H7 (cell line): ENCODE measurements around the gene PHRF1. TPM values are rescaled to one million over a fixed set of nuclear protein-coding genes. Genes with fewer than 3 reads are reported as not detected.
A peak's percentile ranks its signal among the peaks of the same experiment; 100 is the strongest.

Source experiments
- DNase-seq: peaks from one replicate; pipeline ENCODE4 v3.0.0; 2012
- H3K27me3 ChIP-seq: 2 replicates; pipeline ENCODE4 v1.6.0; 2011; ENCODE audit warnings: mild to moderate bottlenecking, low read length; ENCODE audit not compliant: control insufficient read depth, insufficient read depth
- H3K36me3 ChIP-seq: replicated peaks from 2 replicates; pipeline ENCODE4 v1.5.1; 2011; ENCODE audit warnings: low read length; ENCODE audit not compliant: control insufficient read depth, insufficient read depth
- H3K4me3 ChIP-seq: 2 replicates; pipeline ENCODE4 v1.5.1; 2011; ENCODE audit warnings: low read depth, mild to moderate bottlenecking, control low read depth, low read length, moderate library complexity; ENCODE audit not compliant: insufficient read depth
- total RNA-seq: library from RNA; depleted of rRNA; stranded (reverse); fragments of >200 nt; shearing (Covaris generic); gene quantifications from 2 replicates; pipeline ENCODE4 v1.2.3, GENCODE V29; 2014

Gene PHRF1
- total RNA-seq, 1 experiment from 2014 or later: 42.1 TPM

- no peak for DNase-seq
- H3K36me3 ChIP-seq: no peaks in the 10 kb centered on the region
- H3K4me3 ChIP-seq: no peak overlapping the region
- peaks cover 7% of the 10 kb centered on the region for H3K27me3 ChIP-seq
Observed at GRCh38 chr11:551131-551530, 25.1 kb upstream of the PHRF1 start.

DNA sequence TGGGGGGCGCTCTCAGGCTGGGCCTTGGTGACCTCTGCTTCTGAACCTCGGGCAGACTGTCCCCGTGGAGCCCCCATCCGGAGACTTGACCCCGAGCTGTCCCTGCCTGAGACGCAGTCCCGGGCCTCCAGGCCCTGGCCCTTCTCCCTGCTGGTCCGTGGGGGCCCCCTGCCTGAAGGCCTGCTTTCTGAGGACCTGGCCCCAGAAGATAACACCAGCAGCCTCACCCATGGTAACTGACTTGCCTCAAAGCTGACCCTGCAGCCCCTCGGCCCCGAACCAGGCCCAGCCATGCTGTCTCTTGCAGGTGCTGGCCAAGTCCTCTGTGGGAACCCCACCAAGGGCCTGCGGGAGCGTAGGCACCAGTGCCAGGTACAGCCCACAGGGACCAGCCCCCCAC lies 24.7 kb upstream of the PHRF1 start:
- Histone ChIP-seq H3K27me3 (peaks cover 12% of the 10 kb centered on the region), H3K36me3 (no peaks in the 10 kb centered on the region), H3K4me3 (no peak overlapping the region)
- no peak for DNase-seq

DNA sequence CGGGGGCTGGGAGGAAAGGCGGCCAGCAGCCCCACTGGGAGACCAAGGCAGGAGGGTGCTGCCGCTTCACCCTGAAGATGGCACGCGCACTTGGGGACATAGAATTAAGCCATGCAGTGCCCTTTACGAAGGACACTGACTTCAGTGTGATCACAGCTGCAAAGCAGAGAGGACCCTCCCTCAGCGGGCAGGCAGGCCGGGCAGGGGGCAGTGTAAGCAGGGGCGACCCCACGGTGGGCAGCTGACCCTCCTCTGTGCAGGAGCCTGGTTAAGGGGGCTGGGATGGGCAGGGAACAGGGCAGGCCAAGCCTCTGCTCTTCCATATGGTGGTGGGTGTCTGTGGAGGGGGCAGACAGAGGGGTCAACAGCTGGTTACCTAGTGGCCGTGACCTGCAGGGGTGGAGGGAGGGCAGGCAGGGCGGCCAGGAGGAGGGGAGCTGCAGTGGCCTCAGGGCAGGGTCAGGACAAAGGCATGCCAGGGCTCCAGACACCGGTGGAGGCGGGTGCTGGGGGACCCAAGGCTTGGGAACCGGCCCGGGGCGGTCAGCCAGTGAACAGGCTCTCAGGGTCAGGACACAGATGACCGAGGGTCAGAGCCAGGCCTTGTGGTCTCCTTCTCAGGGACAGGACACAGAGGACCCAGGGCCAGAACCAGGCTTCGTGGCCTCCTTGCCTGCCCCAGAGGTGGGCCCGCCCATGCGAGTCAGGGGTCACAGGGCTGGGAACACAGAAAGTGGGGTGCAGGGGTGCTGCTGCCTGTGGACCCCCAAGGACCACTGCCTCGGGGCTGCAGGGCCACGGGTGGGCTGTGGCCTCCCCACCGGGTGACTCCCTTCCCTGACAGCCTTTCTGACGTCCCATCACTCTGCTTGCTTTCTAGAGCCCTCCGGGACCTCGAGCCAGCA lies 22.9 kb upstream of the PHRF1 start:
- Histone ChIP-seq H3K27me3 (peaks cover 28% of the 10 kb centered on the region), H3K4me3 (no peak overlapping the region), H3K36me3 (no peaks in the 10 kb centered on the region)
- DNase-seq: no peak

- no peak for DNase-seq
- H3K27me3 ChIP-seq: peaks cover 34% of the 10 kb centered on the region
- H3K36me3 ChIP-seq: no peaks in the 10 kb centered on the region
- H3K4me3 ChIP-seq: no peak overlapping the region
Observed at GRCh38 chr11:553988-554340, 22.3 kb upstream of the PHRF1 start.

GRCh38 chr11:554428-555226 lies 21.6 kb upstream of the PHRF1 start:
- peak; percentile 98 for DNase-seq
- H3K27me3 ChIP-seq: peaks cover 35% of the 10 kb centered on the region
- H3K4me3 ChIP-seq: peak overlapping the region; percentile 72
- no peaks in the 10 kb centered on the region for H3K36me3 ChIP-seq

GRCh38 chr11:555227-555779 lies 21.0 kb upstream of the PHRF1 start:
- DNase-seq: peak; percentile 85
- peaks cover 35% of the 10 kb centered on the region for H3K27me3 ChIP-seq
- H3K4me3 ChIP-seq: peak overlapping the region; percentile 72
- no peaks in the 10 kb centered on the region for H3K36me3 ChIP-seq

DNA sequence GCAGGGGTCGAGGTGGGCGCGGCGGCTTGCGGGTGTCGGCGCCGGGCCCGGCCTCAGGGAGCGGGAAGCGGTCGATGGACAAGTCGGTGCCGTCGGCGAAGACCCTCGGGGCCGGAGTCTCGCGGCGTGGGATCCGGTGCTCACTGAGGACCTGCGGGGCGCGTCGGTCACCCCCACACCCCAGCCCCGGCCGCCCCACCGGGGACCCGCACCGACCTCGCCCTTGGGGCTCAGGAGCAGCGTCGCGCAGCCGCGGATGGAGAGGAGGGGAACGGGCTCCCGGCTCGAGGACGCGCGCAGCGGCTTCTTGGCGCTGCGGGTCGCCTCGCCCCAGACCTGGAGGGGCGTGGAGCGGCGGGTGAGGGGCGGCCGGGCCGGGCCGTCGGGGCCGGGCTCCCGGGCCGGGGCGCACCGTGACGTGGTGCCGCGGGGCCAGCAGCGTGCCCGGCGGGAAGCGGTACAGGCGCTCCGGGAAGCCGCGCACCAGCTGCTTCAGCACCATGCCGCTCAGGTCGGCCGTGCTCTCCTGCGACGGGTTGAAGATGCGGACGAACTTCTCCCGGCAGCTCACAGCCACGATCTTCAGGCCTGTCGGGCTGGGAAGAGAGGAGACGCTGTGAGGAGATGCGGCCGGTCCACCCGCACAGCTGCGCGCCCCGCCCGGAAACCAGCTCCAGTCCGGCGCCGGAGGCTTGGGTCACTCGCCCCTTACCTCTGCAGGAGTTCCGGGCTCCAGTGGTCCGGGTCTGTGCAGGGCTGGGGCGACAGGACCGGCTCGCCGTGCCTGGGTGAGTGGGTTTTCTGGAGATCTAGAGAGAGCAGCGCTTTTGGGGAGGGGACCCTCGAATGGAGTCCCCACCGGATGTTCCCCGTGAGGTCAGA lies 20.2 kb upstream of the PHRF1 start:
- peak; percentile 82 for DNase-seq
- Histone ChIP-seq H3K36me3 (no peaks in the 10 kb centered on the region), H3K27me3 (peaks cover 35% of the 10 kb centered on the region), H3K4me3 (peak overlapping the region; percentile 72)

GRCh38 chr11:556662-557256 lies 19.5 kb upstream of the PHRF1 start:
- H3K27me3 ChIP-seq: peaks cover 38% of the 10 kb centered on the region
- DNase-seq: no peak
- no peaks in the 10 kb centered on the region for H3K36me3 ChIP-seq
- peak overlapping the region; percentile 72; the same call in 1 of the 2 replicates for H3K4me3 ChIP-seq

GRCh38 chr11:557328-558132 lies 18.7 kb upstream of the PHRF1 start:
- no peak overlapping the region for H3K4me3 ChIP-seq
- H3K36me3 ChIP-seq: no peaks in the 10 kb centered on the region
- H3K27me3 ChIP-seq: peaks cover 38% of the 10 kb centered on the region
- DNase-seq: no peak

- no peak overlapping the region for H3K4me3 ChIP-seq
- no peaks in the 10 kb centered on the region; the same call in 1 of the 2 replicates for H3K36me3 ChIP-seq
- DNase-seq: no peak
- peaks cover 38% of the 10 kb centered on the region for H3K27me3 ChIP-seq
Observed at GRCh38 chr11:558503-558902, 17.8 kb upstream of the PHRF1 start.

- DNase-seq: no peak
- peaks cover 38% of the 10 kb centered on the region for H3K27me3 ChIP-seq
- H3K4me3 ChIP-seq: no peak overlapping the region
- H3K36me3 ChIP-seq: no peaks in the 10 kb centered on the region; the same call in 1 of the 2 replicates
Observed at GRCh38 chr11:559020-559620, 17.1 kb upstream of the PHRF1 start.

GRCh38 chr11:559712-560304 lies 16.5 kb upstream of the PHRF1 start:
- Histone ChIP-seq H3K4me3 (peak overlapping the region; percentile 56), H3K36me3 (no peaks in the 10 kb centered on the region; the same call in 1 of the 2 replicates), H3K27me3 (peaks cover 38% of the 10 kb centered on the region)
- DNase-seq: peak; percentile 79
